Pons (tissue), 1 donor: ENCODE measurements around the gene DHX15.

Experiments used
- DNase-seq: peaks from one replicate; pipeline ENCODE4 v3.0.0-alpha.2; 2016; ENCODE audit warnings: low spot score

DHX15 gene

DNA sequence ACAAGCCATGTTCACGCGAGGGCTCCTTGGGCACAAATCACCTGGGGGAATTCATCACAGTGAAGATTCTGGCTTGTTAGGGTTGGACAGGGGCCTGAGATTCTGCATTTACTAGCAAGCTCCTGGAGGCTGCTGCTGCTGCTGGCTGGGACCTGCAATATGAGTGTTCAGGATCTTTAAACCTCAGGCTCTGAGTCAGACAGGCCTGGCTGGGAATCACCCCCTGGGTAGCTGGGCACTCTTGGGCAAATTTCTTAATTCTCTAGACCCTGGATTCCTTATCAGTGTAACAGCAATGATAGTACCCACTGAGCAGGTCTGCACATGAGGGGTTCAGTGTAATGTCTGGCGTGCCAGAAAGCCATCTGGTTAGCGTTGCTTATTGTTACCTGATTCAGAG, 101.5 kb downstream of the DHX15 start:
- no peak for DNase-seq

DNA sequence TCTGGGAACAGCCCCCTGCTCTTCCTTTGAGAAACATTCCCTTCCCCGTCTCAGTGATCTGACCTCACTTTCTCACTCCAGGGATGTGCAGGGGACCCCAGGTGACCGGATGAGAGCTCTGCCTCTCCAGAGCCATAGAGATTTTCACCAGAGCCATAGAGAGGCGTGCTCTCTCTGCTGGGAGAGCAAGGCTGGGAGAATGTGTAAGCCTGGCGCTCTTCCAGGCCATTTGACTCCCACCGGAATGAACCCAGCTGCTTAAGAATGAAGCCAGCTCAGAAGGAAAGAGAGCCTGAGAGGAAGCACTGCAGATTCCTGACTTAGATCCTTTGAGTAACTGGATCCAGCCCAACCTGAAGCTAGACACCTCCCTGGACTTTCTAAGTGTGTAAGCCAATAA, 106.4 kb downstream of the DHX15 start:
- DNase-seq = no peak
